ENCODE measurements around the gene NCAPH2.
A peak's percentile ranks its signal among the peaks of the same experiment; 100 is the strongest.

Gene NCAPH2

DNA sequence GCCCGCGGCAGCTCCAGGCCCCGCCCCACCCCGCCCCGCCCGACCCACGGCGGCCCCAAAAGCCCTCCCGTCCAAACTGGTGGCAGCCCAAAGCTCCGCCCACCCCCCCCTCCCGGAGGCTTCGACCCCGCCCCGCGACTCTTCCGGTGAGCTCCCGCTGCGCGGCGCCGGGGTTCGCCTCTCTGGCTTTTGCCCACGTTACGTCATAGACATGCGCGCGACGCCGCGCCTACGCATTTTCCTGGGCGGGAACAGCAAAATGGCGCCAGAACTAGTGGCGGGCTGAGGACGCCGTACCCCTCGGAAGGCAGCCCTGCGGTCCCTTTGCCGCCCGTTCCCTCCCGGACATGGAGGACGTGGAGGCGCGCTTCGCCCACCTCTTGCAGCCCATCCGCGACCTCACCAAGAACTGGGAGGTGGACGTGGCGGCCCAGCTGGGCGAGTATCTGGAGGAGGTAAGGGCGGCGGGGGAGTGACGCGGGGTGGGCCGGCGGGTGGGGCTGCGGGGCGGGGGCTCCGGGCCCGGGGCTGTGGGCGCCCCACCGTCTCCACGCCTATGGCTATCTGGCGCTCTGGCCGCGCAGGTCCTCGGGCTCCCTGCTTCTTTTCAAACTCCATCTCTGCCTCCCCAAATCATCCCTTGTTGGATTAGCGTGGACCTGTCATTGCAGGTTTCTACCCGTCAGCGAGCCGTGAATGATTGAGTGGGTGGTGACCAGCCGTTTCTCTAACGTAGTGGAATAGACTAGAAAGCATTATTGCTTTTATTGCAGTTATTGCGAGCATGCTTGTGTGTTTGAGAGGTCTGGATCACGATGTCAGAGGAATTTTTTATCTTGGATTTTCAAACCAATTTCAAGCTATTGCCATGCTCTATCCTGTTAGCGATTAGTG is at the start of gene NCAPH2:
NCAPH2 (plus strand) TSS at position 234 of the 894 bp plus-strand sequence; CDS start at position 348, 114 bp downstream.
- peak; percentile 89 for DNase-seq (ENCODE audit: low read depth)

DNA sequence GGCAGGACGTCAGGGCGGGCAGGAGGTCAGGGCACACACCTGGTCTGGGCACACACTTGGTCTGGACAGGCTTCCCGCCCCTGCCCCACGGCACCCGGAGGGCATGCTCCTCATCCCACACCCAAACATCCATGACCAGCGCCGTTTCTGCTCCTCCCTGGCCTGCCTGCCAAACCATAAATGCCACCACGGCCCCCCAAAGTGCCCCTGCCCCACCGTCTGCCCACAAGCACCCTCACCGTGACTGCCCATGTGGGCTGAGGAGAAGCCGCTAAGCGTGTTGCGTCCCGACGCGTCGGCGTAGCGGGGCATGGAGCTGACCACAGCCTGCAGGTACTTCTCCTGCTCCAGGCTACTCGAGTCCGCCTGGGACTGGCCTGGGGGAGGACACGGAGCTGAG is 49.0 kb upstream of the NCAPH2 start:
- DNase-seq (ENCODE audit: low read depth) = no peak

DNA sequence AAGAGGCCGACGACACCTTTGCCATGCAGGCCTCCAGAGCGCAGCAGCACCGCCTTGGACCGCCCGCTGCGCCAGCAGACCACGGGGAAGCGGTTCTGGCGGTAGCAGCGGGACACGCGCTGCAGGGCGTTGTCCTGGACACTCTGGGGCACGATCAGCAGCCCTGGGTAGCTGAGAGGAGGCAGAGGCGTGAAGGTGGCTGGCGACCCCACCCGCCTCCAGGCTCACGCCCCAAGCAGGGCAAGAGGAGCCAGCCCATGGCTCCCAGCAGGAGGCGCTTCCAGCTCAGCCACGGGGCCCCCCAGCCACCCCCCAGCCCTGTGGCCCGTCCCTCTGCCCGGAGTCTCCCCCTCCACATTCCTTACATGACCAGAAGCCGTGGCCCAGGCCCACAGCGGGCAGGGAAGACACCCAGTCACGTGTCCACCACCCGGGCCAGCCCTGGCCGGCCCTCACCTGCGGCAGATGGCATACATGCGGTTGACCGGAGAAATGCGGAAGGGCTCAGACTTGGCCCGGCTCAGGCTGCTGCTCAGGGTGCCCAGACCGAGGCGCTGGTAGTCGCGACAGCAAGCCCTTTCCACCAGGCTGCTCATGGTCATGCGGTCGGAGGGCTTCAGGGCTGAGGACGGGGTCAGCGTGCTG is 48.4 kb upstream of the NCAPH2 start:
- DNase-seq (ENCODE audit: low read depth) = no peak

DNA sequence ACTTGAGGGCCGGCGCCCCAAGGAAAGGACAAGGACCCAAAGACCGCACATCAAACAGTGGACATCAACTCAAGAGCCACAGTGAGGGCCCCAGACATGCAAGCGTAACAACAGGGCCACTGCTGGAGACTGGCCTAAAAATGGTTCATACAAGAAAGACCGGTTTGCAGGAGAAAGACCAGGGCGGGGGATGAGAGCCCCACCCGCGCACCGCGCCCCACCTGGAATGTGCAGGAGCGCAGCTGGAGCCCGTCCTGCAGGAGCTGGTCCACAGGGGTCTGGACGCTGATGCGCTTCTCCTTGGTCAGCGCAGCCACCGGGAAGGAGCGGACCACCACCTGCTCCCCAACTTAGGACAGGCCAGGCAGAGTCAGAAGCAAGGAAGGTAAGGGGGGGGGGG is 47.1 kb upstream of the NCAPH2 start:
- DNase-seq (ENCODE audit: low read depth) = no peak

DNA sequence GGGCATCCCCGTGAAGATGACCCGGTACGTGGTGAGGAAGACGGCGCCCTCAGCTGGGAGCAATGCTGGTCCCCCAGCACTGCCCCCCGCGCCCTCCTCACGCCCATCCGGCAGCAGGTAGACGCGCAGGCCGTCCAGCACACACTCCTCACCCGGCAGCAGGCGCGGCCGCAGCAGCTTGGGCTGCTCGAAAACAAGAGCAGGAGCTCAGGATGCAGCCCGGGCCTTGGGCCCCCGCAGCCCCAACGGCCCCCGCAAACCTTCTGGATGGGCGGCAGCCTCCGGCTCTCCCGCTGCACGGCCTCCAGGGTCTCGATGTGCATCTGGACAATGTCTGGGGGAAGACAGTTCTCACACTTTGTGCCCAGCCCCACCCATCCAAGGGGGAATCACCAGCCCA is 46.5 kb upstream of the NCAPH2 start:
- no peak for DNase-seq (ENCODE audit: low read depth)

DNA sequence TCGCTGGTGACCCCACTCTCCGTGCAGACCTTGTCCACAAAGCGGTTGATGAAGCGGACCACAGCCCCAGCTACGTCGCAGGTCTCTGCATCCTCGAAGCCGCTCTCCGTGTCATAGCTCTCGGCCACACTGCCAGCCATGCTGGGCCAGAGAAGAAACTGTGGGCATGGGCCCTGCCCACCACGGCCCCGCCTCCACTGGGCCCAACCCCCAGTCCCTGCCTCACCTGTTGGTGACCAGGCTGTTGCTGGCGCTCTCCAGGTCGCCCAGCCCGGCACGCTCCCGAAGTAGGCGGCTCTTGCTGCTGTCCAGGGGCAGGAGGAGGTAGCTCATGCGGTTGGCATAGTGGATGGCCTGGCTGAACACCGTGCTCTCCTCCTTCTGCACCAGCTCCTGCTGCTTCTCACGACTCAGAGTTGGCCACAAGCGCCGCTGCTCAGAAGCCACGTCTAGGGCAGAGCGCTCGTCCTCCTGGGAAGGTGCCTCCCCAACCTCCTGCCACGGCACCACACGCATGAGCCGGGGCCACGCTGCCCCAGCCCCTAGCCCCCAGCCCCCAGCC is 46.0 kb upstream of the NCAPH2 start:
- DNase-seq (ENCODE audit: low read depth) = no peak

DNA sequence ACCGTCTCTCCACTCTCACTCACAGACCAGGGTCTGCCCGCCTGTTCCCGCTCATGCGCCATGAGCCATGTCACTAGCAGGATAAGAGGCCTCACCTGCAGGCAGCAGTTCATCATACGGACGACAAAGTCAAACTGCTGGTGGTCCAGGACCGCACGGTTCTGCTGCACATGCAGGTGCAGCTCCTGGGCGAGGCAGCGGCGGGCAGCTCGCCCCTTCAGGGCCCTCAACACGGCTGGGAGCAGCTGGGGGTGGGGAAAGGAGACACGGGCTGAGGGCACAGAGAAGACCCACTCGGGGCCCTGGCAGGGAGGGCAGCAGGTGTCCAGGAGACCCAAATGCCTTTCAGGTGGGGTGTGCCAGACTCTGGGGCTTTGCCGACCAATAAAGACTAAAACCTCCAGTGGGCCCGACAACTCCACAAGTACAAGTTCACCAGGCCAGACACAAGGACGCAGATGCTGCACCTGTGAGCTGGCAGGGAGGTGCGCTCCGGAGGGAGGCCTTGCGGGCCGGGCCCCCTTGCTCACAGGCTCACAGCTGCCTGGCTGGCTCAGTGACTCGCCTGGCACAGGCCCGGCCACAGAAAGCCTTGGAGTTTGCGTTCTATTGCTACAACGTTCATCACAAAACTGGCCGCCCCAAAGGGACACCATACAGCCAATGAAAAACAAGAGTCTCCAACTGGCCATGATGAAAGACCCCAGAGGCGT is 44.7 kb upstream of the NCAPH2 start:
- no peak for DNase-seq (ENCODE audit: low read depth)

DNA sequence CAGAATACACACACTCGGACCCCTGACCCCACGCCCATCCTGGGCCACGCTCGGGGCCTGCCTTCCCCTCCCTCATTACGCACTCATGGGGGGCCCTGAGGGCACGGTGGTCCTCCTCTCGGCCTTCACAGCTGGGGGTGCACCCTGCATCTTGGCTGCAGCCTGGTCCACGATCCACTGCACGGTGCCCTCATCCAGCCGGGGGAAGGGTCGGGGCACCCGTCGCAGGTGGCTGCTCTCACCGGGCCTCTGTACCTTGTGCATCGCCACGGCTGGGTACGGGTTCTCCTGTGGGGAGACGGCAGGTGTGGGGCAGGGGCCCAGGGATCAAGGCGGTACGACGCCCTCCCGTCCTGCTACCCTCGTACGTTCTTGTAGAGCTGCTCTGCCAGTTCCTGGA is 43.6 kb upstream of the NCAPH2 start:
- no peak for DNase-seq (ENCODE audit: low read depth)

DNA sequence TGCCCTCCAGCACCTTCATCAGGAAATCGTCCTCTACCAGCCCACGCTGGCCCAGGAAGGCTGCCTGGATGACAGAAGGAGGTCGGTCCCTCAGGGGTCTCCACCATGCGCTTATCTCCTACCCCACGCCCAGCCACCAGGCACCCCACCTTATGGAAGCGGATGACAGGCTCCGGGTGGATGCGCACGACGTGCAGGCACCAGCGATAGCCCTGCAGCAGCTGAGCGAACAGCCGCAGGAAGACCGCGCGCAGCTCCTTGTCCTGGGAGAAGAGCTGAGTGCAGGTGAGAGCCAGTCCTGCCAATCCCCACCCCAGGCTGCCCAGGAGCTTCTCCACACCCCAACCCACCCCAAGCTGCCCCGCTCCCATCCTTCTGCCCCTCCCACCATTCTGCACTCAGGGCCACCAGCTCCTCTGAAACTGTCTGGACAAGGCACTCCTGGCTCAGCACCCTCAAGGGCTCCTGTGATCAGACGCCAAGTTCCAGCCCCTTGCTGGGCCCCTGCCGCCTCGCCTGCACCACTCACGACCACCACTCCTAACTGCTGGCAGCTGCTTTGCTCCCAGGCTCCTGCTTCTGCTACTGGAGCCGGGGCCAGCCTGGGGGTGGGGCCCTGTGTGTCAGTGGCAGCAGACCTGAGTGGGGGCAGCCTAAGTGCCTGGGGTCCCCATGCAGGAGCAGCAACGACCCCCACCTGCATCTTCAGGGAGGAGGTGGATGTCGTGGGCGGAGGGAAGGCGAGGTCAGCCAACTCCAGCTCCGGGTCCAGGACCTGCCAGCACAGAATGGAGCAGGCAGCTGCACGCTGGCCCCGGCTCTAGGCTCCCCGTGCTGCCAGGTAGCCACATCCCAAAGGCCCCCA is 42.7 kb upstream of the NCAPH2 start:
- DNase-seq (ENCODE audit: low read depth) = no peak

DNA sequence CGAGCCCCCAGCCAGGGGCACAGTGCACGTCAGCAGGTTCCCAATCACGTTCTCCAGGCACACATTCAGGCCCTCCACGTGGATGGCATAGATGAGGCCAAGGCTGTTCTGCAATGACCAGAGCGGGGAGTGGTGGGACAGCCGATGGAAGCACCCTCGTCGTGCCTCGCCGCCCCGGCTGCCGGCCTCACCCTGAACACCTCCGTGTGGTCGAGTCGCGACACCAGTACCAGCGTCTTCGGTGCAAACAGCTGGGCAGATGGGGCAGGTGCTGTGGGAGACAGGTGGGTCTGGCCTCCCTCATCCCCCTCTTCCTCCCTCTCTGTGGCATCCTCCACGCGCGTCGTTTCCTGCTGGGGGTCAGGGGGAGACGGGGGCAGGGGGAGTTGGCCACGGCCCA is 40.7 kb upstream of the NCAPH2 start:
- DNase-seq (ENCODE audit: low read depth) = no peak

DNA sequence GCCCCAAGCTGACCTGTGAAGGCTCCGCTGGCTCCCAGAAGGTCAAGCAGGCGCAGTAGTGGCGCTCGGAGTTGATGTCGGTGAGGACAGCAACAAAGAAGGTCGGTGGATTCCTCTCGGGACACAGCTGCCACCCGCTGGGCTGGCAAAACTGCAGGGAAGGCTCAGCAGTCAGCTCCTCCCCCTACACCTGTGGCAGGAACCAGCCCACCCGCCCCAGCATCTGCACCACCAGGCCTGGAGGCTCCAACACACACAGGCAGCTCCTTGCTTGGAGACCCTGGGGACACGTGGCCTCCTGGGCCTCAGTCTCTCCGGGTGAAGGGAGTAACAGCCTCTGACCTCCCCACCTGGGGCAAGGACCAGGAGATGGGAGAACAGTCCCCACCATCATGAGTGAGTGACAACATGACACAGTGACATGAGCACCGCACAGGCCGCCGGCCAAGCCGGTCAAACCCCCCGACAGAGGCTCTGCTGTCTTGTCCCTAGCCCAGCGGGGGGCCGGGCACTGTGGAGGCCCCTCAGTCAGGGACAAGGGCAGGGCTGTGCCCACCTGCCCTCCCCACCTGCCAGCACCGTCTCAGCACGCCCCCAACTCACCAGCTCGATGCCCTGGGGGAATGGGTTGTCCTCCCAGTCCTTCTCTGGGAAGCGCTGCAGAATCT is 40.1 kb upstream of the NCAPH2 start:
- DNase-seq (ENCODE audit: low read depth) = no peak

DNA sequence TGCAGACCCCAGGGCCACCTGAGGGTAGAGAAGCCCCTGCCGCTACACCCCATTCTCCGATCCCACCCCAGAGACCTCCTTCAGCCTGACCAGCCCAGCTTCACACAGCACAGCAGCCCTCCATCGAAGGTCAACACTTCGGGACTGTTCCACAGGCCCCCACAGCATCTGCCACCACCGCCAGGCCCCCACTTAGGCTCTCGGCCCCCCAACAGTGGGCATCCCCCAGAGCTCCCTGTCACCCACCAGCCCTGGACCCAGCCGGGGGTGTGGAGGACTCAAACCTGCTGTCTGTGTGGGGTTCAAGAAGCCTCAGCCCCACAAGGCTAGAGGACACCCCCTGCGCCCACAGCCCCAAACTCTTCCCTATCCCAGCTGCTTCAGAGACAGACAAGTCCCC is 39.4 kb upstream of the NCAPH2 start:
- no peak for DNase-seq (ENCODE audit: low read depth)

DNA sequence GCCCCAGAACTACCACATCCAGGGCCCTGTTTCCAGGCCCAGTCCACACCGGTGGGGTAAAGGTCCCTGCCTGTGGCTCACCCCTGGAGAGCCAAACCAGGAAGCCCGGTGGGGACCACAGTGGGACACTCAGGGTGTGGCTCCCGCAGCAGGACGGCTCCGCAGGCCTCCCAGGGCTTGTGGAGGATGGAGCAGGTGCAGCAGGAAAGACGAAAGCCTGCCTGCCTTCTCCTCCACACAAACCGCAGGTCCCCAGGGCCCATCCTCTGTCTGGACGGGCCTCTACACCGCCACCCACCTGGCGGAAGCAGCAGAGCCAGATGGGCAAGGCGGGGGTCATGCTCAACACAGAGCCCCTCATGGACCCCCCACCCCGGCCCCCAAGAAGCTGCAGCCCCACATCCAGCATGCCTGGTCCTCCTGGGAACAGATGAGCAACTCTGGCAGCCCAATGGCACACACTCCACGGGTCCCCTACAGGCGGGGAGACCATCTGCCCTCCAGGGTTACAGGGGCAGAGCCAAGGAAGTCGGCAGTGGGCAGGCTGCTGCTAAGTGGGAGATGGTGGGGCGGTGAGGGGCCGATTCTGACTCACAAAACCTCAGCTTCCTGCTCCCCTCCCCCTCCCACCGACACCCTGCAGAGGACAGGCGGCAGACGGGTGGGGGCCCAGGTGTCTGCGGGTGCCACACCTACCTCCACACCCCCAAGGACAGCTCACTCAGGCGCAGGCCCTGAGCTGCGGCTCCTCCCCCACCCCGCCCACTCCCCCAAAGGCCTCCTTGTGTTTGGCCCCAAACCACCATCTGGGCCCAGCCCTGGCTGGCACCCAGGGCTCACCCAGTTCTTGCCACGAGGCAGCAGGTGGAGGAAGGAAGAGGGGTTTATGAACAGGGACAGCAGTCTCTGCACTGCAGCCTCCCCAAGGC is 38.4 kb upstream of the NCAPH2 start:
- DNase-seq (ENCODE audit: low read depth) = peak; percentile 8

DNA sequence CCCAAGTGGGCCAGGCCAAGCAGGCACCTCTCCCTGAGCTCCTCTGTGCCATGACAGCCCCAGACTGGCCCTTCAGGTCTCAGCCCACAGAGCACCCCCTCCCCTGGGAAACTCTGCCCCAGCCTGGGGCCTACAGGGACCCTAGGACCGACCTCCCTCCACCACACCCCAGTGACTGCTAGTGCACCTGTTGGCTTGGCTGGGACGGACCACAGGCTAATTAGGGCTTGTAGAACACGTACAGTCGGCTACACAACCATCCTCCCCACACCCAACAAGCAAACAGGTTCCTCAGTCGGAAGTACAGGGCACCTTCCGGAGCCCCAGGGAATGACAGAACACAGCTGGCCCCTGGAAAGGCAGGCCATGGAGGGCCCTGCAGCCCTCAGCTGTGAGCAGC is 37.5 kb upstream of the NCAPH2 start:
- no peak for DNase-seq (ENCODE audit: low read depth)

DNA sequence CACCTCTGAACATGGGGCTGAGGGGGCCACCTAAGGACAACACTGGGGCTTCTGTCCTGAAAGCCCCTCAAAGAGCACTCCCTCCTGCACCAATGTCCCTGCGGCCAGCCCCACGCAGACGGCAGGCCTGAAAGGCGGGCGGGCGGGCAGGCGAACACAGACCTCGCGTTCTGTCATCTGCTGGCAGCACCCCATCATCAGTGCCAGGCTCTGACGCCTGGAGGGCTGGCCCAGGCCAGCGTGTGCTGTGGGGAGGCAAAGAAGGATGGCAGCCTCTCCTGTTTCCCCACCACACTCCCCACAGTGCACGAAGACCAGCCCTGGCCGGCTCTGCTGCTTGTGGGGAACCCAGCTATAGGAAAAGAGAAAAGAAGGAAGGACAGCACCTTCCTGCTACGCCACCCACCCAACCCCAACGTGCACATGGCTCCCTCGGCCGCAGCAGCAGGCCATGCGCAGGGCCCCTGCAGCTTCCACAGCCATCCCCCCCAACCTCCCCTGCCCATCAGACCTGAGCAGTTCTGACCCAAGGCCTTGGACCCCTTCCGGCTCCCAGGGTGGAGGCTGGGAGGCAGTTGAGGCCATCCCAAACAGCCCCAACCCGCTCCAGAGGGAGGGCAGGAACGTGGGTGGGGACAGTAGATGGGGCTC is 36.7 kb upstream of the NCAPH2 start:
- no peak for DNase-seq (ENCODE audit: low read depth)

DNA sequence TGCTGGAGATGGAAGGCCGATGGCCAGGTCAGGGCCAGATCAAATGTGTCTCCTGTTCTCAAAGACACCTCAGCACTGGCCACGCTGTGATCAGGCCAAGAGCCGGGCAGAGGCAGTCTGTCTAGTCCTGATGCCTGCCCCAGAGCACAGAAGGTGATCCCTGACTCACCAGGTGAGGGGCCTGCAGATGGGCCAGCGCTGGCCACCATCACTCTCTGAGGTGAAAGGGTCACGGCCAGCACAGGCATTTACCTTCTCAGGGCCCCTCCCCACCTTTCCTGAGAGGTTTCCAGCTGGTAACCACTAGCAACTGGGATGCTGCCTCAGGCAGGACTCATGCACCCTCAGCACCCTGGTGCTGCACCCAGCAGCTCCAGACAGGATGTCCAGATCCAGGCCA is 36.1 kb upstream of the NCAPH2 start:
- no peak for DNase-seq (ENCODE audit: low read depth)

DNA sequence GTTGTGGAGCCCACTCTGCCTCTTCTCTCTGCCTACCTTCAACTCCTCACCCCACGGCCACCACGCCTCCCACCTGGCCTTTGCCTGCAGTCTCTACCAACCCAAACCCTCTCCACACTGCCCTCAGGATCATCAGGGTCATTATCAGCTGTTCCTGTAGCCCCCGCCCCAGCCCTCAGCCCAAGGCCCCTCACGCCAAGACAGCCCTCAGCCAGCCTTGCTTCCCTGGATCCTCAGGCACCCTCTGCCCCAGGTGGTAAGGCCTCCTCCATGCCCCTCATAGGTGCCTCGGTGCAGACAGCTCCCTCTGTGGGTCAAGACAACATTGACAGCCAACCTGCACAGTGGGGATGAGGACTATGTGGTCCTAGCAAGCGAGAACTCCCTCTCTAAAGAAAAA is 34.9 kb upstream of the NCAPH2 start:
- DNase-seq (ENCODE audit: low read depth) = no peak

DNA sequence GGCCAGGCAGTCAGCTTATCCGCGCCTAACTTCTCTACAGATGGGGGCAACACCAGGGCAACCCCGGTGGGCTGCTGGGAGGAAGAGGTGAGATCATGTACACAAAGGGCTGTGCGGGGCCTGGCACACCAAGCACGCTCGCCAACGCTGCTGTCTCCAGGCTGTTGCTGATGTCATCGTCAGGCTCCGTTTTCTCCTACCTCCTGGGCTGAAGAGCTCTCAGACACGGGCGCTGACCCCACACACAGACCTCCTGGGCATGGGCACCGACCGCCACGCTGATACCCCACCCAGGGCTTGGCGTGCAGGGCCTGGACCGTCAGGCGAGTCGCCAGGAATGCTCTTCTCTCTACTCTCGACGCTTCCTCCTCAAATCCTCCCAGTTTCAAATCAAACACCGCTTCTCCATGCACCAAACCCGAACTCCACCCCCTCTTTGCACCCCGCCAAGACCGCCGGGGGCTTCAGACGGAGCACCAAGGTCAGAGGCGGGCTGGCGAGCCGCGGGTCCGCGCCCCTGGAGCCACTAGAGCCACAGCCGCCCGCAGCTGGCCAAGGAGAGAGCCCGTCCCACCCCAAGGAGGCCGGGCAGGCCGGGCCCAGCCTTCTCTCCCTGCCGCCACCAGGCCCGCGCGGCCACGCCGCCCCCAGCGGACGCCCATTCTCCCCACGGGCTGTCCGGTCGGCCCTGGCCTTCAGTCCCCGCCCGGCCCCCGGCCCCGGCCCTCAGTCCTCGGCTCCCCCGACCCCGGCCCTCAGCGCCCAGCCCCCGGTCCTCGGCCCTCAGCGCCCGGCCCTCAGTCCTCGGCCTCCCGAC is 34.0 kb upstream of the NCAPH2 start:
- no peak for DNase-seq (ENCODE audit: low read depth)
